HG02759 (cell line): Measurements from ENCODE around the gene PNPLA7.

Experiments used
- ATAC-seq: cut with Tn5 transposase; IDR thresholded peaks from one replicate; pipeline ENCODE4 v1.9.1; 2021; ENCODE audit warnings: mild to moderate bottlenecking, moderate library complexity; ENCODE audit not compliant: unreplicated experiment

The PNPLA7 gene

GRCh38 chr9:137462986-137463930 lies 86.9 kb downstream of the PNPLA7 start:
- ATAC-seq: no peak

- no peak for ATAC-seq
These were observed 87.7 kb downstream of the PNPLA7 start for GRCh38 chr9:137462396-137462985.

GRCh38 chr9:137461663-137462395 lies 88.4 kb downstream of the PNPLA7 start:
- ATAC-seq: peak; percentile 57

GRCh38 chr9:137461316-137461662 lies 88.9 kb downstream of the PNPLA7 start:
- no peak for ATAC-seq

GRCh38 chr9:137460363-137461315 lies 89.6 kb downstream of the PNPLA7 start:
- ATAC-seq: no peak

- ATAC-seq: no peak
These were observed 90.4 kb downstream of the PNPLA7 start for GRCh38 chr9:137459601-137460362.

- peak; percentile 72 for ATAC-seq
These were observed 91.0 kb downstream of the PNPLA7 start, which contains the start of gene NSMF for GRCh38 chr9:137459152-137459600. TSS of gene NSMF (minus strand) at chr9:137459334. CDS start at chr9:137459102, 232 bp downstream.

GRCh38 chr9:137458194-137459151 lies 91.7 kb downstream of the PNPLA7 start:
- peak; percentile 22 for ATAC-seq

GRCh38 chr9:137457406-137458193 lies 92.6 kb downstream of the PNPLA7 start:
- no peak for ATAC-seq

- no peak for ATAC-seq
These were observed 93.3 kb downstream of the PNPLA7 start for GRCh38 chr9:137456864-137457405.

- no peak for ATAC-seq
These were observed 93.9 kb downstream of the PNPLA7 start for GRCh38 chr9:137456061-137456863.

- no peak for ATAC-seq
These were observed 94.7 kb downstream of the PNPLA7 start for GRCh38 chr9:137455359-137455991.

GRCh38 chr9:137454597-137455358 lies 95.4 kb downstream of the PNPLA7 start:
- ATAC-seq: no peak

- ATAC-seq: peak; percentile 21
These were observed 96.0 kb downstream of the PNPLA7 start for GRCh38 chr9:137454145-137454596.

GRCh38 chr9:137453643-137454081 lies 96.5 kb downstream of the PNPLA7 start:
- ATAC-seq: peak; percentile 59
